ENCODE measurements around the gene GCAT. TPM values are rescaled to one million over a fixed set of nuclear protein-coding genes. Genes with fewer than 3 reads are reported as not detected.

GCAT gene
- total and polyA plus RNA-seq, 10 of the 15 experiments (the other 5 are each of a cell fraction or from before 2014, with no cell fraction given), result 0.95 to 34.3 (median 15.3) TPM

DNA sequence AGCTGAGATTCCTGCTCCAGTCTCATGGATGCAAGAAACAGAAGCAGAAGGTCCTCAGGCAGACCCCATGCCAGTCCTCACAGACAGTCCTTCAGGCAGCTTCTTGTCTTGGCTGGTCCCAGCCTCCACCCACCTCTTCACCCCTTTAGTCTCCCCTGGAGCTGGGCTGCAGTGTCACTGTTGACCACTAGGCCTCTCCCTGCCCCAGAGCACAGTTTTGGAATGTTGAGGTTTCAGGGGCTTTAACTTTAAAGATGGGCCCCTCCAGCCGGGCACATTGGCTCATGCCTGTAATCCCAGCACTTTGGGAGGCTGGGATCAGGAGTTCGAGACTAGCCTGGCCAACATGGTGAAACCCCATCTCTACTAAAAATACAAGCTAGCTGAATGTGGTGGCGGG, 39.5 kb upstream of the GCAT start:
- CTCF ChIA-PET, result interaction anchor here (1.0 to 1.4 kb wide), 3 partner anchors 8 to 49 kb away, joined by 3 to 4 read pairs (median 3); no protein-coding TSS in a partner anchor
- SMC1A ChIA-PET (ENCODE audit: uncharacterized antibody, unreplicated experiment), result no interaction called here
- TF ChIP-seq CREB1 (IDR thresholded peaks at IDR 0.05; ENCODE audit: low read depth) (no peak), SMAD1 (IDR thresholded peaks at IDR 0.05; ENCODE audit: low read depth, partially characterized antibody) (no peak), HDAC6 (IDR thresholded peaks at IDR 0.05; ENCODE audit: unreplicated experiment) (no peak)
- TF ChIP-seq, protein P1, sequence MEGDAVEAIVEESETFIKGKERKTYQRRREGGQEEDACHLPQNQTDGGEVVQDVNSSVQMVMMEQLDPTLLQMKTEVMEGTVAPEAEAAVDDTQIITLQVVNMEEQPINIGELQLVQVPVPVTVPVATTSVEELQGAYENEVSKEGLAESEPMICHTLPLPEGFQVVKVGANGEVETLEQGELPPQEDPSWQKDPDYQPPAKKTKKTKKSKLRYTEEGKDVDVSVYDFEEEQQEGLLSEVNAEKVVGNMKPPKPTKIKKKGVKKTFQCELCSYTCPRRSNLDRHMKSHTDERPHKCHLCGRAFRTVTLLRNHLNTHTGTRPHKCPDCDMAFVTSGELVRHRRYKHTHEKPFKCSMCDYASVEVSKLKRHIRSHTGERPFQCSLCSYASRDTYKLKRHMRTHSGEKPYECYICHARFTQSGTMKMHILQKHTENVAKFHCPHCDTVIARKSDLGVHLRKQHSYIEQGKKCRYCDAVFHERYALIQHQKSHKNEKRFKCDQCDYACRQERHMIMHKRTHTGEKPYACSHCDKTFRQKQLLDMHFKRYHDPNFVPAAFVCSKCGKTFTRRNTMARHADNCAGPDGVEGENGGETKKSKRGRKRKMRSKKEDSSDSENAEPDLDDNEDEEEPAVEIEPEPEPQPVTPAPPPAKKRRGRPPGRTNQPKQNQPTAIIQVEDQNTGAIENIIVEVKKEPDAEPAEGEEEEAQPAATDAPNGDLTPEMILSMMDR (IDR thresholded peaks at IDR 0.05 in 2 of 3, conservative IDR thresholded peaks at IDR 0.05 in 1 of 3; ENCODE audit: control insufficient read depth in 2 of 3, extremely low read depth in 1 of 3, insufficient read depth in 1 of 3, low read depth in 3 of 3, low read length in 3 of 3), result peak in 2 of 3 experiments; percentile 27 to 42; a peak in 2 of 6 replicates
- TF ChIP-seq, protein P2, sequence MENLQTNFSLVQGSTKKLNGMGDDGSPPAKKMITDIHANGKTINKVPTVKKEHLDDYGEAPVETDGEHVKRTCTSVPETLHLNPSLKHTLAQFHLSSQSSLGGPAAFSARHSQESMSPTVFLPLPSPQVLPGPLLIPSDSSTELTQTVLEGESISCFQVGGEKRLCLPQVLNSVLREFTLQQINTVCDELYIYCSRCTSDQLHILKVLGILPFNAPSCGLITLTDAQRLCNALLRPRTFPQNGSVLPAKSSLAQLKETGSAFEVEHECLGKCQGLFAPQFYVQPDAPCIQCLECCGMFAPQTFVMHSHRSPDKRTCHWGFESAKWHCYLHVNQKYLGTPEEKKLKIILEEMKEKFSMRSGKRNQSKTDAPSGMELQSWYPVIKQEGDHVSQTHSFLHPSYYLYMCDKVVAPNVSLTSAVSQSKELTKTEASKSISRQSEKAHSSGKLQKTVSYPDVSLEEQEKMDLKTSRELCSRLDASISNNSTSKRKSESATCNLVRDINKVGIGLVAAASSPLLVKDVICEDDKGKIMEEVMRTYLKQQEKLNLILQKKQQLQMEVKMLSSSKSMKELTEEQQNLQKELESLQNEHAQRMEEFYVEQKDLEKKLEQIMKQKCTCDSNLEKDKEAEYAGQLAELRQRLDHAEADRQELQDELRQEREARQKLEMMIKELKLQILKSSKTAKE (IDR thresholded peaks at IDR 0.05; ENCODE audit: low read depth, poor library complexity, severe bottlenecking), result no peak
- intact Hi-C loops (cut with micrococcal nuclease; ENCODE audit: unreplicated experiment) (no loop called here), in situ Hi-C loops (cut with MboI) (no loop called here)
- Histone ChIP-seq H3K27ac (ENCODE audit: control insufficient read depth, insufficient read depth) (no peak overlapping the region), H3K36me3 (ENCODE audit: control insufficient read depth in 2 of 2, insufficient read depth in 2 of 2, low read length in 1 of 2) (peaks cover 0 to 7% of the 10 kb centered on the region in 2 experiments; a peak in 2 of 4 replicates), H2AFZ (ENCODE audit: control insufficient read depth, low read depth, low read length) (no peak overlapping the region), H3K79me2 (ENCODE audit: control insufficient read depth, insufficient read depth, low read length) (no peaks in the 10 kb centered on the region), H3K4me2 (ENCODE audit: control insufficient read depth, insufficient read depth) (no peak overlapping the region), H4K20me1 (ENCODE audit: control insufficient read depth, insufficient read depth) (no peaks in the 10 kb centered on the region), H3K27me3 (replicated peaks in 1 of 2; ENCODE audit: control insufficient read depth in 2 of 2, insufficient read depth in 2 of 2, low read length in 1 of 2) (no peaks in the 10 kb centered on the region), H3K4me3 (no peak overlapping the region), H3K9ac (ENCODE audit: control insufficient read depth, insufficient read depth, low read length) (no peak overlapping the region), H3K4me1 (ENCODE audit: control insufficient read depth, insufficient read depth, low read length) (no peaks in the 10 kb centered on the region), H3K9me3 (replicated peaks; ENCODE audit: control insufficient read depth, insufficient read depth, low read length) (no peaks in the 10 kb centered on the region)
- BruUV-seq (replicated peaks), result no TSS peak
- RAD21 ChIA-PET (ENCODE audit: unreplicated experiment), result no interaction called here
- FAIRE-seq, result no peak
- no peak for DNase-seq (ENCODE audit: low read depth, low spot score)
- 100% methylated on average over 3 of the region's 3 CpGs for WGBS (ENCODE audit: insufficient coverage, insufficient replicate concordance, low lambda C conversion rate, missing lambda C conversion rate)
- peak; percentile 71 for ATAC-seq
- POLR2A ChIA-PET, result interaction anchor here (1.0 kb wide), 1 partner anchor 27 kb away, joined by 3 read pairs; no protein-coding TSS in a partner anchor

All from GM12878 (cell line).